ENCODE measurements around the gene SWAP70.

Gene SWAP70

DNA sequence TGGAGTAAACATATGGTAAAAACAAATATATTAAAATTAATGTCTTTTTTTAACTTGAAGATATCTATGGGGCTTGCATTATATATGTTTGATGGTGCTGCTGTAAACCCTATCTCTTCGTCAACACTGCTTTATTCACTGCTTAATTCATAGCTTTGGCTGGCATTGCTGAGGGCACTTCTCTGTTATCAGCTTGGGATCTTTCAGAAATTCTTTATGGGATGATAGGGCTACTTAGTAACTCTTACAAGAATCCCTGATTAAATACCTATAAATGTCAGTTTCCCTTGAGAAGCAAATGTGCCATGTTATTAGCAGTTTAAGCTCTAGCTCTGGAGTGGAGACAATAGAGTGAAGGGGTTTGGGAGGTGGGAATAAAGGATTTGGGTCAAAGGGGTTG is 112.3 kb downstream of the SWAP70 start:
- no peak for DNase-seq (ENCODE audit: low read depth)

DNA sequence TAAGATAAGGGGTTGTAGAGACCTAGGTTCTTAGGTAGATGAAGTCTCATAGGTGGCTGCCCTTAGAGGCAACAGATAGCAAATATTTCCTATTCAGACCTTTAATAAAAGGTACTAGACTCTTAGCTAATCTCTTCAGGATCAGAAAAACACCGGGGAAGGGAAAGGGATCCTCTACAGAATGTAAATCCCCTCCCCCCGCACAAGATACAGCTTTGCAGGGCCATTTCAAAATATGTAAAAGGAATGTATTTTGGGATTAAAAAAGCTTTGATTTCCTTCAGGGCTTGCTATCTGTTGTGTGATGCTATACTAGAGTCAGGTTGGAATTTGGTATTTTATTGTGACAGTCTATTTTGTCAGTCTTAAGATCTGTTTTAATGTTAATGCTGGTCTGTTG is 113.2 kb downstream of the SWAP70 start:
- DNase-seq (ENCODE audit: low read depth): no peak

DNA sequence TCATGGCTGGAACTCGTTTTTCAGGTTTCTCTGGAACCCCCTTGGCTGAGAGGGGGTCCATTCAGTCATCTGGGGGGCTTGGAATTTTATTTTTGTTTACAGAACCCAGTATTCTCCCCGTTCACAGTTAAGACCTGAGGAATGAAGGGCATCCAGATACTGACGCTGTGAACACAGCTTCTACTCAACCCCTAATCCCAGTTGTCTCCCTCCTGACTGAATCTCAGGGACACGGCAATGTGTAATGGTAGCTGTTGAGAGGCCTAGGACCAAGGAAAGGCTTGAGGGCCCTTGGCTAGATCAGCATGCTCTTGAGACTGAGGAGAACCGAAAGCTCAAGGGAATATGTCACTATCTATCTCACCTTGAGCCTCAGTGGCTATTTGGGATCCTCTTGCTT is 113.6 kb downstream of the SWAP70 start:
- DNase-seq (ENCODE audit: low read depth): no peak

DNA sequence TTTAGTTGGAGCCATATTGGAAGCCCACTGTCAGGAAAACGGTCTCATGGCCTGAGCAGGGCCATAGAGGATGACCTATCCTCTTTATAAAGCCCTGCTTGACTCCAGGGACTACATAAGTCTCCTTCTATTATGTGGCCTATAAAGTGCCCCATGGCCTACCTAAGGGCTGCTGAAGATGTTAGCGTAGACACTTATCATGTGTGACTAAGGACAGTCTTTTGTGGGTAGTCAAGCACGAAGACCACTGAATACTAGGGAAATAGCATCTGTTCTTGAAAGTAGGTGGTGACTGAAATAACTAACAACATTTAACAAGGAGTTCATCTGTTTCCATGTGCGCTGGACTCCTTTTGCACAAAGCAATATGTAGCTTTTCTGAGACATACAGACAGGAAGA is 117.1 kb downstream of the SWAP70 start:
- DNase-seq (ENCODE audit: low read depth): no peak

DNA sequence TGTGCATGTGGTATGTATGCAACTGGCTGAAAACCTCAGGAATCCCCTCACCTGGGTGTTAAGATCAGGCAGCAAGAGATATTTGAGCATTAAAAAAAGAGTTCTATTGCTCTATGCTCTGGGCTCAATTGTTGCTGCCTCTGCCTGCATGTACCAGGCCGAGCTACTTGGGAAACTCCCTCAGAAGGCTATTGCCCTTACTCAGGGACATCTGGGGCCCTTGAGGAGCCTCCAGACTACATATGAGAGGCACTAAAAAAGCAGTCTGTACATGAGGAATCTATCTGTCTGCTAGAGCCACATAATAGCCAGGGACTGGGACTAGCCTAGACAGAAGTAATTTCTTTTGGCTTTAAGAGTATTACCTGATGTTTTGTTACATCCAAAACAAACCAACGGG is 120.1 kb downstream of the SWAP70 start:
- DNase-seq (ENCODE audit: low read depth): no peak

DNA sequence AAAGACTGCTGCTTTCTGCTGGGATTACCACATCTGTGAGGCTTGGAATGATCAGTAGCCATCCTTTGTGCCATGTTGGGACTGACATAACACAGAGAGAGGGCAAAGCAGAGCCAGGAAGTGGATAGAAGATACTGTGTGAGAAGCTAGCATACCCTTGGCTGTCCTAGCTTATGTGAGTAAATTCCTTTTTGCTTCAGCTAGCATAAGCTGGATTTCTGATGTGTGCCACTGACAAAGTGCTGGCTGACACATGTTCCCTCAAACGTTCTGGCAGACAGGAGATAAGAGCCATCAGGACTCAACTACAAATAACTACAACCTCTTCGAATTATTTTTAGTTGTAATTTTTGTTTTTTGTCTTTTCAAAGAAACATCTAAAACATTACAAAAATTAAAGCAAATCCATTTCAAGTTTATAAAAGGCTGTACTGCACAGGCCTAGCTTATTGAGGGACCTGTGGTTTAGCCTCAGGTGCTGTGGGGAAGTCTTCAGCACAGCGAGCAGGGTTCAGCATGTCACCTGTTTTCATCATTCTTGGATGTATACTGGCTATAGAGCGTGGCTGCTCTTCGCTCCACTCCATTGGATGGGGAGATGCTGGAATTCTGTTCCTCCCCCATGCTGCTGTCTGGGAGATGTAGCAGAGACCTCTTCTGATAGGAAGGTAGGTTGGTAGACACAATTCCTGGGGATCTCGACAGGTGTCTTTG is 120.9 kb downstream of the SWAP70 start:
- DNase-seq (ENCODE audit: low read depth): no peak

DNA sequence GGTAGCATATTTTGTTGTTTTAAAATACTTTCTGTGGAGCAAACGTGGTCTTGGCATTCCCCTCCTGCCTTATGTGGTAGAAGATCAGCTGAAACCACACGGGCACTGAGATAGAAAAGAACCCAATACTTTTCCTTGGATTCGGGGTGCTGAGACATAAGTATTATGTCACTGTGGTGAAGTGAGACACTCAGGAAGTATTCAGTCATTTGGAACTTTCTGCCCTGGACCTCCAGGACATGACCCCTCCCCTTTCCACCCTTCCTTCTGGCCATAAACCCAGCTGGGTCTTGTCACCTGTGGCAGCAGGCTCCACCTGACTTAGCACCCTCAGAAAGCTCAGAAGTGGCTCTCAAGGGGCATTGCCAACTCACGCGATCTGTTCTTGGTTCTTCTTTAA is 123.4 kb downstream of the SWAP70 start:
- DNase-seq (ENCODE audit: low read depth): no peak

DNA sequence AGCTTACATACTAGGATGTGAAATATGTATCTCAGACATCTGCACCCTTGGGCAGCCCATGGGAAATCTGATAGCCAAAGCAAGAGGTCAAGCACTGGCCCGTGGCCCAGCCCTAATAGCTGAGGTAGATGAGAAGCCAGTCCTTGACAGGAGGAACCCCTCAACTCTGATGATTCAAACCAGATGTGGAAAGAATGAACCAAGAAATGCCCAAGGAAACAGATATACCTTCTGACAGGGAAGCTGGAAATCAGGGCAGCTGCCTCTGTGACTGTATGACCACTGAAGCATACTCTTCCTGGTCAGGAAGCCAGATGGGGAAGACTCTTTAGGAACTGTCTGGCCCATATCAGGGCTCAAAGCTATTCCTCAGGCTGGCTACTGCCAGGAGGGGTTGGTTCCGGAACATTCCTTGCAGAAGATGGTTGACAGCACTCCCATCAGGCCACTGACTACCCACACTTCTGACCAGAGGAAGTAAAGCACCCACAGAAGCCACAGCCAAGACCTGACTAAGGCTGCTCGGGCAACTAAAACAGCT is 124.2 kb downstream of the SWAP70 start:
- peak; percentile 93 for DNase-seq (ENCODE audit: low read depth)

DNA sequence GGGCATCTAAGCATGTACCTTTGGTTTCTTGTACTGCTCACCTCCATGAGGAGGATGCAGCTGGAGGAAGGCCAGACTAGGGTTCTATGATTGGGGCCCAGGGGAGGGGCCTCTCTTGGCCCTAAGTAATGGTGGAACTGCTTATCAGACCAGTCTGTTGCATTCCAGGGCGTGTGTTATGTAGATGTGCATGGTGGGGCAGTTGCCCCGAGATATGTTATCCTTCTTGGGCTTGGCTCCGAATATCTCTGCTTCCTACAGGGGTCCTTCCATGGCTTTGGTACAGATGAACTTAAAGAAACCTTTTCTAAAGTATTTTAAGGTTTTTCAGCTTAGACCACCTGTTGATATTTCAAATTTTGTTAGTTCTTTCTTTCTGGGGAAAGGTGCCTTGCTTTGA is 126.0 kb downstream of the SWAP70 start:
- no peak for DNase-seq (ENCODE audit: low read depth)

DNA sequence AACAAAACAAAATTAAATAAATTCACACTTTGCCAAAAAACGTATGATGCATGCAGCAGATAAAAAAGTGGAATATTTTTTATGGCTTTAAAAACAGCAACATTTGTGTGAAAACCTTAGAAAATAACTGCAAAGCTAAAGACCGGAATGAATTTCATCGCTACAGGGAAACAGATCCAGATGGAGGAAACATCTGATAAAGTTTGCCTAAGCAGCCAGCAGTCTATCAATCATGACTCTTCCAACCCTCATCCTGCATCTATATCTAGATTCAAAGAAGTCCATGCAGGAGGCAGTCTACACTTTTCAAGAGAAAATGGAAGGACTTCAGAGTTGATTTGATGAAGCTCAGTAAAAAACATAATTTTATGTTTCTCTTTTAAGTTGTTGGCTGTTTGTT is 126.8 kb downstream of the SWAP70 start:
- DNase-seq (ENCODE audit: low read depth): no peak

DNA sequence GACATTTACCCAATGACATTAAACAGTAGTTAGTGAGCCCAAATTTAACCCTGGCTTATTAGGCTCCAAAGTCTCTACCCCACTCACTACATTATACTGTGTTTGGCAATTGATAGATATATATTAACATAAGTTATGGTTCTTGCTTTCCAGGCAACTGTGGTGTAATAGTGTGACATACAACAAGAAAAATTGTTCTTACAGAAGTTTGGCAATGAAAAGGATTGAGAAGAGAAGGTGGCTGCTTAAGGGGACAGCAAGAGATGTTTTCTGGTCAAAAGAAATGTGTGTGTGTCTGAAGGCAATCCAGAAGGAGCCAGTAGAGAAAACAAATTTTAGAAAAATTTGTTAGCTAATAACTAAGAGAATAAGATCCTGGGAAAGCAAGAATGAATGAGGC is 132.4 kb downstream of the SWAP70 start:
- DNase-seq (ENCODE audit: low read depth): no peak

DNA sequence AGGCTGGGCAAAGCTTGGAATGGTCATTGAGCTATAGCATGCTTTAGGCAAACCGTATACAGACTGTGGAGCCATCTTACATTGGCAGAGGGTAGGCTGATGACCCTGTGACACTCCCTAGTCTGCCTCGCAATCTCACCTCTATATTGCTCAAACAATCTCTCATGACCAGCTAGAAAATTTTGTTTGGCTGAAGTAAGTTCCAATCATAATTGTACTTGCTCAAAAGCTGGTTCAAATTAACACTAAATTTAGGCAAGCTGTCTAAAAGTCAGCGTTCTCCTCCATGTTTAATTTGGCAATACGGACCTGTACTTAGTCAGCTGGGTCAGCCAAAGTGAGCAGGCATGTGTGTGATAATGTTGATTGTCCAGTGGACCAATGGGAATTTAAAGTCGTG is 133.0 kb downstream of the SWAP70 start:
- DNase-seq (ENCODE audit: low read depth): peak; percentile 84

DNA sequence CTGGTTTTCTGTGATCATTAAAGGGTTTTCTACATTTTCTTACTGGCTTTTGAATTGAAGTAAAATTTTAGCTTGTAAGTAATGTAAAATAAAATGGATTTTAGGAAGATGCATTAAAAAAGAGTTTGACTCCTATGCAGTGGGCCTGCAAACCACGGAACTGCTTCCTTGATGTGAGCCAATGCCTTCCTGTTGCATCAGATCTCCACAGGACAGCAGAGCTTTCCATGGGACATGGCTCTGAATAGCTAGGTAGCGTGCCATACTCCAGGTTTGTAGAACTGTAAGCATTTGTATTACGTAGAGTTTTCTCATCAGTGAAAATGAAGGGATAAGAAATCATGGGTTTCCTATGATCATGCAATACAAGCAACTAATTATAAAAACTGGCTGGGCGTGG is 133.4 kb downstream of the SWAP70 start:
- no peak for DNase-seq (ENCODE audit: low read depth)

DNA sequence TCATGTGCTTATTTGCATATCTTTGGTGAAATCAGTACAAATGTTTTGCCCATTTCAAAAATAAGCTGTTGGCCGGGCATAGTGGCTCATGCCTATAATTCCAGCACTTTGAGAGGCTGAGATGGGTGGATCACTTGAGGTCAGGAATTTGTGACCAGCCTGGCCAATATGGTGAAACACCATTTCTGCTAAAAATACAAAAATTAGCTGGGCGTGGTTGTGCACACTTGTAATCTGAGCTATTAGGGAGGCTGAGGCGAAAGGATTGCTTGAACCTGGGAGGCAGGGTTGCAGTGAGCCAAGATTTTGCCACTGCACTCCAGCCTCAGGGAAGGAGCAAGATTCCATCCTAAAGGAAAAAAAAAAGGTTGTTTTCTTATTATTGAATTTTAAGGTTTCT is 136.0 kb downstream of the SWAP70 start:
- peak; percentile 65 for DNase-seq (ENCODE audit: low read depth)

DNA sequence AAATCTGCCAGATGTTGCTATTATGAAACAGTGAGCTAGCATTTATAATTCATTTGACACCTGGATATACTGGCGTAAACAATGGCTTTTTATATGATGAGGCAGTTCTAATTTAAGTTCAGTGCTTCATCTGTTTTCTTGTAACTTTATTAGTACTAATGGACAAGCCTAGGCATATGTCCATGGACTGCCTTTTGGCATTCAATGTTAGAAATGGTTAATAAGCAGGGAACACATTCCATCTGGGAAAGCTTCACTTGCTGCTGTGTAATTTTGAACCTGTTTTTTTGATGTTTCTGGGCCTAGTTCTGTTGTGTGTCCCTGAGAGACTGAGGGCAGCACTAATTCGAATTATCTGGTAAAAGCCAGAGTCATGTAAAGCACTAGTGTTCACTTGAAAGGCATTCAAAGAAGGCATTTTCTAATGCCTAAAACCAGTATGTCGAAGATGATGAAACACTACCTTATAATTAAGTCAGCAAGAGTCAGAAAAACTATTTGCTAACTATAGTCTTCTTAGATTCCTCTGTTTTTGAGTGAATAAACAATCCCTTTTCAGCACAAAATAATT is 138.5 kb downstream of the SWAP70 start:
- DNase-seq (ENCODE audit: low read depth): peak; percentile 95
